GM04503 (cell line): ENCODE measurements around the gene DSCAM.
"Not testable (repeated sequence)": the region's sequence is repeated elsewhere in the genome, so short reads cannot be mapped to it uniquely, and the experiment has no call there.

Experiments
- DNase-seq: peaks from one replicate; pipeline ENCODE4 v3.0.0-alpha.2; 2012; ENCODE audit warnings: low read depth

Gene DSCAM

DNA sequence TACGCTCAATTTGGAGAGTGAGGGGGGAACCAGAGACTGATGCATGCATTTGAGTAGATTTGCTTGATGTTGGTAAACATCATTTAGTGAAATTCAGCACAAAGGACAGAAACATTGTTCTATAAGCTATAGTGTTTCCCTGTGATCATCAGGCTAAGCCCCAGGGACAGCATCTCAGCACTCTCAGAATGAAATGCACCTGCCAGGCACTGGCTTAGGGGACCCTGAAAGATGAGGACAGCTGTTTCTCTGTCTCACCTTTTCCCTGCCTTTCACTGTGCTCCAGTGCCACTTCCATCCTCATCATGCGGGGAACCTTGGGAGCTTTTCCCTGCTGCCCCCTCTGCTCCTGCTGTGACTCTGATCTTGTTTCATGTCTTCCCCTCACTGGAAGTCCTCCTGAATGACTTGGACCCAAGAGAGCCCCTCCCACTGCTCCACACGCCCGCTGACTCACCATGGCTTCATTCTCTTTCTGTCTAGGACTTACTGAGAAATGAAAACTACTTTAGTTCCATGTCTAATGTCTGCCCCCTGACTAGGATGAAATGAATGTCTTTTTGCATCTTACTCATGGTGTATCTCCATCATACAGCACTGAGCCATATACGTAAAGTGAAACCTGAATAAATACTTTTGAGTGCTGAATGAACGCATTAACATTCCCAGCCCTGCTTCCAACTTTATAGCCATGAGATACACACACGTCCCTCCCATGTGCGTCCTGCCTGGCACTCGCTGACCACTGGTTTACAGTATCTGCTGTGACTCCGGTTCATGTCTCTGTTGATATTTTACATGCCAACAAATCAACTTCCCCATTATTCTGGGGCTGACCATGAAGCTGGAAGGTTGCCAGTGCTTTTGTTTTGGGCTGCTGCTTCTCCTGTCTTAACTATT is 797.7 kb downstream of the DSCAM start:
- no peak for DNase-seq

DNA sequence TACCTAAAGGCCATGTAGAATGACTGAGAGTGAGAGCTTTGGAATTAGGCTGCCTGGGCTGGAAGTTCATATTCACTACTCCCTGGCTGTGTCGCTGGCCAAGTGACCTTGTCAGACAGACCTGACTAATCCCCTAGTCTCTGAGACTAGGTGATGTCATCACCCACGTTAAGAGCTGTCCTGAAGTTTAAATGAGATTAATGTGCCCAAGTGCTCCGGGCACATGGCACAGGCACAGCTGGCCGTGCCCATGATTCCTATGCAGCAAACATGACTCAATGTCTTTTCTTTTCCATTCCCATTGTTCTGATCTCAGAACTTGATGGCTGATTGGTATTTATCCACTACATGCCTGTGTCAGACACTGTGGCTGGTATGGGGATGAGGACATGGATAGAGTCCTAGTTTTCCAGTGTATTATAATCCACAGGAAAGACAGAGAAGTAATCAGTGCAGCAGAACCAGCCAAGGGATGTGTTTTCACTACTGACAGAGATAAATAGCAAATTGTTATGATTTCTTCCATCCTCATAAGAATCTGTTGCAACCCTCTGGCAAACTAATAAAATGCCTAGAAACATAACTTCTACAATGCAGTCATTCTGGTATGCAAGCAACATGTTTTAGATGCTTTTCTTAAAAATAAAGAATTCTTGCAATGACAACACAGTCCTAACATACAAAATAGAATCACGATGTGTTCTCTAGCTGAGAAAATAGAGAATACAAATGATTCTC is 798.8 kb downstream of the DSCAM start:
- DNase-seq: no peak

DNA sequence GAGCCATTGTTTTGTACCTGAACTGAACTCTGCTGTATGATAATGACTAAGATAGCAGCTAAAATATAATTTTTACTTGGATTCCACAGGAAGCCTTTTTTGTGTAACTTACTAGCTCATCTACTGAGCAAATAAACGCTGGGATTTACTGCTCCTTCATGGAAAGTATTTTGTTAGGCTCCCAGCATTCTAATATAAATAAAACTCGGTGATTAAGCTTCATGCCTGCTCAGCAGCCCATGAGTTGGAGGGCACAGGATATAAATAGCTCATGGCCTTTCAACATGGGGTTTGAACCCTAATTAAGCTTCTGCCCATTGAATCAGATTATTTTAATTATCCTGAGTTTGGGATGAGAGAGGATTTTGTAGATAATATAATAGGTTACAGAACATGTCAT is 799.7 kb downstream of the DSCAM start:
- no peak for DNase-seq

DNA sequence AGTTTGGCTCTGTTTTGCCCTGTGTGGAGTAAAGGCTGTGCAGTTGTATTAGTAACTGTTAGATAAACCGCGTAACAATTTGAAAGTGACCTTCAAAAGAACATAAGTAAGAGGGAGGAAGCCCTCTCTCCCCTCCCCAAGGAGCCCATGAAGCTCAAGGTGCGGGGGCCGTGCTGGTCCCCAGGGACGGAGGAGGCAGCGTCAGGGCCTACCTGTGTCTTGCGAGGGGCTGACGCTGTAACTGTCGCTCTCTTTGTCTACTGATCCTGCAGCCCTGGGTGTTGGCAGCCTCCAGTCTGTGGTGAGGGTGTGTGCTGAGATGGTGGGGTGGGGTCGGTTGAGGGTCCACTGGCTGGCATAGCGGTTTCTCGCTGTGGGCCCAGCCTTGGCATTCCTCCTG is 803.1 kb downstream of the DSCAM start:
- DNase-seq: no peak

DNA sequence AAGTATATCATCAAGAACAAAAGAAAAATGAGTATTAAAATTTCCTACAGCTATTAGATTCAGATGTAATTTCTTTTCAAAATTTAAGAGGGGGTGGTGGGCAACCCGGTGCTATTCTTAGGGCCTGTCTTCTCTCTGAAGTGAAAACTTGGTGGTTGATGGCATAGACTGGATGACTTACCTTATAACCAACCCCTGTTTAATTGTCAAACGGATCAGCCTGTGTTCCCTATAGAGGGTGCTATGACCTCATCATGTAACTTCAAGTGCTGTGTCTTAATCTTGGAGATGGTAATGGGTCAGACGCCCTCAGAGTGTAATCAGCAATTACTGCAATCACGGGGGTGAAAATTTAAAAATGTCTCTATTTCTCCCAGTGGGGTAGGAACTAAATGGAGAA is 803.5 kb downstream of the DSCAM start:
- DNase-seq: no peak

DNA sequence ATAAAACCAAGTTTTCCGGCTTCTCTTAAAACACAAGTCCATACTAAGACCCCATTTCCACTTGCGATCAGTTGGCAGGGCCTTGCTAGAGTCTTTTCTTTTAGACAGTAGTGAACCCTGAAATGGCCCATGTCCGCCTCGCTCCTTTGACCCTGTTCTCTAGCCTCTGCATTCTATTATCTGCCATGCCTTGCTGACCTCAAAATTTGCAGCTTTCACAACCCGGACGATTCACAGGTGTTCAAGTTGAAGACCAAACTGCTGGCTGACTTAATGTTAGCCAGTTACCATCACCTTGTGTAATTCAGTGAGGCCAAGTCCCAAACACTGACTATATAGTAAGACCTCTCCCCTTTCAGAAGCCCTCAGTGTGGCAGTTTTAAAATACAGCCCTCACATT is 805.5 kb downstream of the DSCAM start:
- no peak for DNase-seq

DNA sequence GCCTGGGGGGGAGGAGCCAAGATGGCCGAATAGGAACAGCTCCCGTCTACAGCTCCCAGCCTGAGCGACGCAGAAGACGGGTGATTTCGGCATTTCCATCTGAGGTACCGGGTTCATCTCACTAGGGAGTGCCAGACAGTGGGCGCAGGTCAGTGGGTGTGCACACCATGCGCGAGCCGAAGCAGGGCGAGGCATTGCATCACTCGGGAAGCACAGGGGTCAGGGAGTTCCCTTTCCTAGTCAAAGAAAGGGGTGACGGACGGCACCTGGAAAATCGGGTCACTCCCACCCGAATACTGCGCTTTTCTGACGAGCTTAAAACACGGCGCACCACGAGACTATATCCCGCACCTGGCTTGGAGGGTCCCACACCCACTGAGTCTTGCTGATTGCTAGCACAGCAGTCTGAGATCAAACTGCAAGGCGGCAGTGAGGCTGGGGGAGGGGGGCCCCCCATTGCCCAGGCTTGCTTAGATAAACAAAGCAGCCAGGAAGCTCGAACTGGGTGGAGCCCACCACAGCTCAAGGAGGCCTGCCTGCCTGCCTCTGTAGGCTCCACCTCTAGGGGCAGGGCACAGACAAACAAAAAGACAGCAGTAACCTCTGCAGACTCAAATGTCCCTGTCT is 813.7 kb downstream of the DSCAM start:
- DNase-seq: not testable (repeated sequence)

DNA sequence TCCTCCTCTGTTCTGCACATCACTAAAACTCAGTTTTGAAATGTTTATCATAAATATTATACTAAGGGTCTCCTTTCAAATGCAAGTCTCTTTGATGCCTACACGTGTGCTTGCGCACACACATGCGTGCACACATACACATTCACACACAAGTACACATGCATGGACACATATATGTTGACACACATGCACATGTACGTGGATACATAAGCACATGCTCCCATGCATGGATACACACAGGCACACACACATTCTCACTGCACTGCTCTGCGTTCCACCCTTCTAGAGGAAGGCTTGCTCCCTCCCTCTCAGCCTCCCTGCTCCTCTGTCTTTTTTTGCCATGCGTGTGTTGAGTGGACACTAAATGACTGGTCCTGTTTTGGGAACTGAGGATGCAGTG is 817.1 kb downstream of the DSCAM start:
- DNase-seq: no peak

DNA sequence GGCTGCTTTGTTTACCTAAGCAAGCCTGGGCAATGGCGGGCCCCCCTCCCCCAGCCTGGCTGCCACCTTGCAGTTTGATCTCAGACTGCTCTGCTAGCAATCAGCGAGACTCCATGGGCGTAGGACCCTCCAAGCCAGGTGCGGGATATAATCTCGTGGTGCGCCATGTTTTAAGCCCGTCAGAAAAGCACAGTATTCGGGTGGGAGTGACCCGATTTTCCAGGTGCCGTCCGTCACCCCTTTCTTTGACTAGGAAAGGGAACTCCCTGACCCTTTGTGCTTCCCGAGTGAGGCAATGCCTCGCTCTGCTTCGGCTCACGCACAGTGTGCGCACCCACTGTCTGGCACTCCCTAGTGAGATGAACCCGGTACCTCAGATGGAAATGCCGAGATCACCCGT is 818.6 kb downstream of the DSCAM start:
- not testable (repeated sequence) for DNase-seq

DNA sequence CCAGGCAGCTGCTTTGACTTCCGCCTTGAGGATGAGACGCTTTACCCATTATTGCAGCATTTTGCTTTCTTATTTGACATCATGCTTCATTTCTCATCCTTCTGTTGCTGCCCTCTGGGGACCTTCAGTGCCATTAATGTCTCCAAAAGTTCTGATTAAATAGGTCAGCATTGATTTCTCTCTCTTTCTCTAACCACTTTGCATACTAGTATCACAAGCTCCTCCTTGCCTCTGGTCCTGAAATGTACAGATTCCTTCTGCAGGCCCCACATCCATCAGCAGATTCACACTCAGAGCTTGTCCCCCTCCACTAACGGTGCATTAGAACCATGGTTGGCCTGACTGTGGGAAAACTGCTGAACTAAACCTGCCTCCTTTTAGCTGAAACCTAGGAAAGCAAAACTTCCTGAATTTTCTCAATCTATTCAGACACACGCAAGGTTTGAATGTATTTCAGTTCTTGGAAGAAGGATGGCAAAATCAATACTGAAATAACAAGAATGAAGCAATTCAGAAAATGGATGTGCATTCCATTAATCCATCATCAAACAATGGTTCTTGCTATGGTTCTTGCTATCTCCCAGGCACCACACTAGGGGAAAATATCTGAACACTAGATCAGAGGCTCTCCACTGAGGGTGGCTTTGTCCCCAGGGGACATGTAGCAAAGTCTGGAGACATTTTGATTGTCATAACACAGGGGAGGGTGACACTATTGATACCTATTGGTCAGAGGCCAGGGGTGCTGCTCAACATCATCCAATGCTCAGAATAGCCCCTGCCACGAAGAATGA is 825.2 kb downstream of the DSCAM start:
- no peak for DNase-seq

DNA sequence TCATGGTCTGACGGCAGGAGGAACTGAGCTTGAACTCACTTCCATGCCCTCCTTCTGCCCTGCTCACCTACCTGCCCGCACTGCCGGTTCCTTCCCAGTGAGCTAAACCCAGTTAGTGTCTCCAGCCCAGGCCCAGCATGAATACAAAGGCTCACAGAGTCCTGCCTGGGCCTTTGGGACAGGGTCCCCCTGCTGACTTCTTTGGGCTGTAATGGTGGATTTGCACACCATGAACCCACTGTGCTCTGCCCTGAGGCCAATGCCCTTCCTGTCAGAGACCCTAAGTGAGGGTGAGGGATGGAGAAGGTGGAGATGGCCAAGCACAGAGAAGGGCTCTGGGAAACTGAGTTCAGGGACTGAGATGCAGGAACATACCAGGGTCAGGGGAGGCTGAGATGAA is 826.3 kb downstream of the DSCAM start:
- DNase-seq: no peak

DNA sequence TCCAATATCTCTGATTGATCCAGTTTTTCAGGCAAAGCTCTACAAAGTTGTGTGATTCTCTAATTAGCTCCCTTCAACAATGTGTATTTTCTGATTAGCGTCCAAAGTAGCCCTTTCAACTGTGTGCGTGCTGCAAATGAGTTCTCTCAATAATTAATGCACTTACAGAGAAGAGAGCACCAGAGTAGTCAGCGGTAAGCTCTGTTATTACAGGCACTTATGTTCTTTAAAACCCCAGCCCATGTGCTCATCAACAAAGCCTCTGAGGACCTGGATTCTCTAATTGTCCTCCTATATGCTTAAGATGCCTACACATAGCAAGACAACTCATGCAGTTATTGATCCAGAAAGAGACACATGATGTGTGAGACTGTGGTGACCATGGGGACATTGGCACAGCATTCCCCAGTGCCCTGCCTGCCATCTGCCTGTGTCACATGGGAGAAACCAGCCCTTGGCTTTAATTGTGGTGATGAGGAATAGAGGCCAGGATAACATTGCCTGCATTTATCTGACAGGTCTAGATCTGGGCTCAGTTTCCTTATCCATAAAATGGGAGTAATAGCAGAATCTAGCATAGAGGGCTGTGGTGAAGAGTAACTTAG is 828.0 kb downstream of the DSCAM start:
- DNase-seq: no peak

DNA sequence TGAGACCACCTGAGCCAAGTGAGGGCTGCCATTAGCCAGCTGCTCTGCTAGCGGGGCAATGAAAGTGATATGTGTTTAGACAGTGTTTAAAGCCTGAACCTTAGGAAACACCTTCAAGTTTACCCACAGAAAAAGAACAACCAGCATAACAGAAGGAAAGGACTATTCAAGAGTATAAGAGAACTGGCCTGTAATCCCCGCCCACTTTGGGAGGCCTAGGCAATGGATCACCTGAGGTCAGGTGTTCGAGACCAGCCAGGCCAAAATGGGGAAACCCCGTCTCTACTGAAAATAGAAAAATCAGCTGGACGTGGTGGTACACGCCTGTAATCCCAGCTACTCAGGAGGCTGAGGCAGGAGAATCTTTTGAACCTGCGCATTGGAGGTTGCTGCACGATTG is 830.3 kb downstream of the DSCAM start:
- DNase-seq: no peak

DNA sequence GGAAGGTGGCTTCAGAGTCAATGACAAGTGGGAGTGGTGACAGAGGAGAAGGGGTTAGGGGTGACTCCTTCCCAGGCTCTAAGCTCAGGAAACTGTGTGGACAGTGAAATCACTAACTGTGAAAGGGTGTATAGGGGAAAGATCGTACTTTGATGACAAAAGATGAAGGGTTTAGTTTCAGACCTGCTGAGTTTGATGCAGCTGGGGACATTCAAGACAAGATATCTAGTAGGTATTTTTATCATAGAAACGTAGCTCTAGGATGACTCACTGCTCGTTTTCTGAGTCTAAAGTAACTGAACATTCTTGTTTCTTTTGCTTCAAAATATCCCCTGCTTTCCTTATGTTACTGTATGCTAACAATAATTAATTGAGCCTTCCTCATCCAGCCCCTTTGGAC is 830.7 kb downstream of the DSCAM start:
- no peak for DNase-seq

DNA sequence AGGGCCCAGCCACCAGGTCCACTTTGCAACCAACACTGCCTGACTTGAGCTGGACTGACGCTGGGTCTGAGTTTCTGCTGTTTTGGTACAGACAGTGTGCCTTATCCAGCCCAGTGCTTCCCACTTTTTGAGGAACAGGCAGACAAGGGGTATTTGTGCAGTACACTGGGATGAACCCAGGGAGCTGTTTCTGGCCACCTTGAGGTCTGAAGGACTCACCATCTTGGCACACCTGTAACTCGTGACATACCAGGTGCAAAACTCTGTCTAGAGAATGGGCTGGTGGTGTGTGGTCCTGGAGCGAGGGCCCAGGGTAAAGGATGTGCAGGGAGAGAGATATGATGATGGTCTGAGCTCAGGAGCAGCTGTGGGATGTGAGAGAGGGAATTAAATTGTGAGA is 831.1 kb downstream of the DSCAM start:
- no peak for DNase-seq

DNA sequence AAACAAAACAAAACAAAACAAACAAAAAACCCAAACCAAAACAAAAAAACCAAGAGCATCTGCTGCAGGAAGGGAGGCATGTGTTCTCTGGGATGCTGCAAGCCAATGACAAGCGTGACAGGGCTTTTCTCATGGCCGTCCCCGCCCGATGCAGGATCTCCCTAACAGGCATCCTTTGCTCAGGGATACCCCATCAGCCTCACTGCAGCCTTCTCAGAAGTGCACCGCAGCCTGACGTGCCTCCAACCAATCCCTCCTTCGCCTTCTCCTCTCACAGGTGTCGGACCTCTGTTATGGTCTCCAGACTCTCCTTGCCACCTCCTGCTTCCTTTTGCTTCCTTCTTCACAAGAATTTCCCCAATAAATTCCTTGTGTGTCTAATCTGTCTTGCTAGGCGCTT is 832.6 kb downstream of the DSCAM start:
- no peak for DNase-seq

DNA sequence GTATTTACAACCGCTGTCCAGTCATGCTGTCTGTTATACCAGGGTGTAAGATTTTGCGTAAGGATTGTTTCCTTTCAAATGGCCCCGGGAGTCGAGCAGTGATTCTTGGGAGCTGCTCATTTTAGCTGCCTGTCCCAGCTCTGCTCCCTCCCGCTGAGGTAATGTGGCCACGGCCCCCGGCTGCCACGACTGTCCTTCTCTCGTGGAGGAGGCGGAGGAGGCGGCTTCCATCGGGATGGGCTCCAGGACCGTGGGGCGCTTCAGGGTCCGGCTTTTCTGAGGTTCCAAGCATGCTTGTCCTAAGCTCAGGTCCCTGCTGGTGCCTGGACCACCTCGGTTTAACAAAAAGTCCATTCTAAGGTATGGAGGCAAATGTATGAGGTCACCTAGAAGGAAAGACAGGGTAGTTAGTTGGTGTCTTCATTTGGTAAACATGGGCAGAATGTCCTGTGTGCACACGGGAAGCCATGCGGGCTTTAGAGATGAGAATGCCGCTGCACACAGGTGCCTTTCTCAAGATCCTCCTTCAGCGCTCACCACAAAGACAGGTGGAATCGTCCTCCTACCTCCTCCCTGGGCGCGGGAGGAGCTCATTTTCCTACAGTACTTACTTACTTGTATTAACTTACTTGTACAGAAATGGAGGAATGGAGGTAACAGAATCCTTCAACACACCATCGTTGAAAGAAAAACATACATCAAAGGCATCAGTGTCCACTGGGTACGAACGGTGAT is 833.8 kb downstream of the DSCAM start:
- no peak for DNase-seq

DNA sequence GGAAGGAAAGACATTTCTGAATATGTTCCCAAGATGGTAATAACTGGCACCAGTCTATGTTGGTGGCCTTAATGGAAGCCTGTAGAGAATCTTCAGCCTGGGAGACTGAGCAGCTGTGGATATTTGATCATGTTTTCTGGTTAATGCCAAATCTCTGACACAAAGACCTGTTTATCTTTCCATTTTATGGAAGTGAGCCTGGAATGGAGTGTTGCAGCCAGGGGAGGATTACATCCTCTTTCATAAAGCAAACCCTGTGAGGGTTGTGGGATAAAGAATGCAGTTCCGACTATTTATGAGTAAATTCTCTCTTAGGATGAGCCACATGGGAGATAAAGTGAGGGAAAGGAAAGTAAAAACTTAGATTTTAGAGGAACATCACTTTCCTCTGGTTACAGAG is 835.6 kb downstream of the DSCAM start:
- no peak for DNase-seq

DNA sequence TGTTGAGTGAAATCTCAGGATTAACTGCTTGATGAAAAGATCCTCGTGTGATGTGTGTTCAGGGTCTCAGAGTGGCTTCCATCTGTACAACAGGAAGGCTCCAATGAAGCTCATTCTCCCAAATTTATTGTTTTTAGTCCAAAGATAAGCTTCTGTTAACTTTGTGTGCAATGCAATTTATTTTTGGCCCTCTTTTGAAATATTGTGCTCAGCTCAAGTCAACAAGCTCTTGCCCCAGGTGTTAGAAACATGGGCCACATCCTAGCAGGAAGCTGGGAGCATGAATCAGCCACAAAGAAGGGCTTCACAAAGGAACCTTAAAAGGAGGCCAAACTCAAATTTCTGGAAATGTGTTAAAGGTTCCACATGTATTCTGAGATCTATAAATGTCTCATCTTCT is 844.0 kb downstream of the DSCAM start:
- no peak for DNase-seq

DNA sequence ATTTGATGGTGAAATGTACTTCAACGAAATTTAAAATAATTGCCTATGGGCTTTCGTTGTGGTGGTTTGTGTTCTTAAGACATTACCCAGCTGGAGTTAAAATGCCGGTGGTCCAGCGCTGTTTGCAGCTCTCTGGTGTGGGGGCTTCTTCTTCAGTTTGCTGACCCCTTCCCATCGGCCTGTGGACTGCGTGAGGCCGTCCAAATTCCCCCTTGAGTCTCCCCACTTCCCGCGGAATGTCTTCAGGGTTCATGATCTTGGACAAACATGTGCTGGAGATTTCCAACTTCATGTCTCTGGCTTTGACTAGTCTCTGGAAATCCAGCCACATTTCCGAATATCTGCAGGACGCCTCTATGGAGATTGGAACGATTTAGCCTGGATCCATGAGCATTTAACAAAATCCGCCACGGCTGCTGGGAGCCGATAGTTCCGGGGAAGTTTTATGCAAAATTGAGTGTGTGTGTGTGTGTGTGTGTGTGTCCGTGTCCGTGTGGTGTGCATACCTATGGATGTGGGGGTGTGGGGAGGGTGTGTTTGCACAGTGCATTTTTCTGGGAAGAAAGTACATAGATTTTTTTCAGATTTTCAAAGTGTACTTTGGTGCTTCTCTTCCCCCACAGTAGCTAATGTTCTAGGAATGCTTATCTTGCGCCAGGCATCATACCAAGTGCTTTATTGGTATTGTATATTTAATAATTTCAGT is 862.5 kb downstream of the DSCAM start:
- no peak for DNase-seq
